Prostate gland (tissue), 2 donors: Measurements from ENCODE around the gene ZFX.

ENCODE experiments used
- POLR2AphosphoS5 ChIP-seq: sonication (generic); formaldehyde crosslinking; IDR thresholded peaks from one replicate; pipeline ENCODE4 v1.6.1; 2017; ENCODE audit warnings: antibody characterized with exemption
- TF ChIP-seq, protein P1 (sequence below), 4 experiments: fragments of 200-600 bp in 2 of 4; fragments of 450-650 bp in 2 of 4; sonication (generic) in 2 of 4; IDR thresholded peaks; 1 replicate in 3 of 4; 2 replicates in 1 of 4; pipeline ENCODE4 v1.5.1; 2016 to 2019; ENCODE audit warnings: antibody characterized with exemption in 4 of 4, mild to moderate bottlenecking in 2 of 4, moderate library complexity in 2 of 4

DNA sequence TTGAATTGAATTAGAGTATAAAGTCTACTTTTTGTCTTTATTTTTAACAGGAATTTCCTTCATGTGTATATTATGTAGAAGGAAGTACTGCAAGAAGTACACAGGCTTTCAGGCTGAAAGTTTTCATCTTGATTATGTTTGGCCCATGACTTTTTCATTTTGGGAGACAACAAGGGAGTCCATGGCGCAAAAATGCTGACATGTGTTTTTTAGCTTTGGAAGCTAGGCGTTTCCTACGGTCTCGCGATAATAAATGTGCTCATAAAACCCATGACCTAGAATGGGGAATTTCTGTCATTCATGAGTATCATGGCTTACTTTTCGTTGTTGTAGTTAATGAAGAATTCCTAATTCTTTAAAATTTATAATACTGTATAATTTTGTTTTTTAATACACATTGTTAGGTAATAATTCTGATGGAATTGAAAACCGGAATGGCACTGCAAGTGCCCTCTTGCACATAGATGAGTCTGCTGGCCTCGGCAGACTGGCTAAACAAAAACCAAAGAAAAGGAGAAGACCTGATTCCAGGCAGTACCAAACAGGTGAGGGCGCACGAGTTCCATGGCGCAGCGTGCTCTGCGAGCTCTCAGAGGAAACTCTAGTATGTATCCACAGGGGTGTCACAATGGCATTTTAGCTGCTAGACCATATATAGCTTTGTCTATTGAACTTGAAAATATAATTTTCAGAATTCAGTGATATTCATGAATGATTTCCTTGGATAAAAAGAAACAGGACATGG lies 59.1 kb downstream of the ZFX start:
- no peak for TF ChIP-seq POLR2AphosphoS5
- TF ChIP-seq, protein P1, sequence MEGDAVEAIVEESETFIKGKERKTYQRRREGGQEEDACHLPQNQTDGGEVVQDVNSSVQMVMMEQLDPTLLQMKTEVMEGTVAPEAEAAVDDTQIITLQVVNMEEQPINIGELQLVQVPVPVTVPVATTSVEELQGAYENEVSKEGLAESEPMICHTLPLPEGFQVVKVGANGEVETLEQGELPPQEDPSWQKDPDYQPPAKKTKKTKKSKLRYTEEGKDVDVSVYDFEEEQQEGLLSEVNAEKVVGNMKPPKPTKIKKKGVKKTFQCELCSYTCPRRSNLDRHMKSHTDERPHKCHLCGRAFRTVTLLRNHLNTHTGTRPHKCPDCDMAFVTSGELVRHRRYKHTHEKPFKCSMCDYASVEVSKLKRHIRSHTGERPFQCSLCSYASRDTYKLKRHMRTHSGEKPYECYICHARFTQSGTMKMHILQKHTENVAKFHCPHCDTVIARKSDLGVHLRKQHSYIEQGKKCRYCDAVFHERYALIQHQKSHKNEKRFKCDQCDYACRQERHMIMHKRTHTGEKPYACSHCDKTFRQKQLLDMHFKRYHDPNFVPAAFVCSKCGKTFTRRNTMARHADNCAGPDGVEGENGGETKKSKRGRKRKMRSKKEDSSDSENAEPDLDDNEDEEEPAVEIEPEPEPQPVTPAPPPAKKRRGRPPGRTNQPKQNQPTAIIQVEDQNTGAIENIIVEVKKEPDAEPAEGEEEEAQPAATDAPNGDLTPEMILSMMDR (IDR thresholded peaks at IDR 0.05), result no peak
